CD4-positive, CD25-positive, alpha-beta regulatory T cell (primary cell): ENCODE results near the gene SRPK1. TPM values are rescaled to one million over a fixed set of nuclear protein-coding genes. Genes with fewer than 3 reads are reported as not detected.
"Not testable (repeated sequence)": the region's sequence is repeated elsewhere in the genome, so short reads cannot be mapped to it uniquely, and the experiment has no call there.

Experiments used
- ATAC-seq, 2 donors: fragments of 150-1000 bp; cut with Tn5 transposase; one replicate each; pipeline ENCODE4 v1.10.0; 2021; ENCODE audit warnings: low read depth in 2 of 2, moderate number of reproducible peaks in 2 of 2, moderate library complexity in 1 of 2
- DNase-seq, 3 donors: peaks; one replicate each; pipeline versions ENCODE4 v3.0.0 to v3.0.0-alpha.2; 2012 to 2022; ENCODE audit warnings: mixed read lengths in 1 of 3
- H3K27ac ChIP-seq: one replicate; pipeline ENCODE4 v1.7.0; 2013; ENCODE audit warnings: mild to moderate bottlenecking, low read length; ENCODE audit not compliant: insufficient read depth, poor library complexity, severe bottlenecking
- H3K27me3 ChIP-seq: one replicate; pipeline ENCODE4 v1.7.0; 2013; ENCODE audit warnings: low read length; ENCODE audit not compliant: control insufficient read depth, insufficient read depth
- H3K36me3 ChIP-seq: one replicate; pipeline ENCODE4 v1.7.0; 2013; ENCODE audit warnings: mild to moderate bottlenecking, low read length, moderate library complexity; ENCODE audit not compliant: control insufficient read depth, insufficient read depth
- H3K4me1 ChIP-seq: 2 replicates; pipeline ENCODE4 v1.7.0; 2013; ENCODE audit warnings: mild to moderate bottlenecking, low read length; ENCODE audit not compliant: insufficient read depth, control insufficient read depth, poor library complexity, severe bottlenecking
- H3K4me3 ChIP-seq: one replicate; pipeline ENCODE4 v1.7.0; 2013; ENCODE audit warnings: low read depth, mild to moderate bottlenecking, low read length, moderate library complexity
- H3K9me3 ChIP-seq, 2 experiments: 1 replicate in 1 of 2; 2 replicates in 1 of 2; pipeline ENCODE4 v1.7.0; 2013; ENCODE audit warnings: low read length in 2 of 2, mild to moderate bottlenecking in 1 of 2, moderate library complexity in 1 of 2; ENCODE audit not compliant: control insufficient read depth in 2 of 2
- H3K27ac Mint-ChIP-seq, 3 donors: one replicate each; pipeline ENCODE4 v1.8.0; 2020 to 2022; ENCODE audit warnings: mild to moderate bottlenecking in 3 of 3, mixed read lengths in 3 of 3, moderate library complexity in 2 of 3
- H3K27me3 Mint-ChIP-seq: one replicate; pipeline ENCODE4 v1.8.0; 2022; ENCODE audit warnings: mild to moderate bottlenecking, mixed read lengths
- H3K36me3 Mint-ChIP-seq: one replicate; pipeline ENCODE4 v1.8.0; 2020; ENCODE audit warnings: mixed read lengths
- H3K4me1 Mint-ChIP-seq, 4 donors: one replicate each; pipeline ENCODE4 v1.8.0; 2020 to 2022; ENCODE audit warnings: mixed read lengths in 4 of 4, mild to moderate bottlenecking in 1 of 4
- H3K4me3 Mint-ChIP-seq, 4 donors: one replicate each; pipeline ENCODE4 v1.8.0; 2020 to 2022; ENCODE audit warnings: mild to moderate bottlenecking in 4 of 4, mixed read lengths in 4 of 4, moderate library complexity in 3 of 4
- H3K9me3 Mint-ChIP-seq, 7 donors: one replicate each; pipeline ENCODE4 v1.8.0; 2020 to 2022; ENCODE audit warnings: mixed read lengths in 7 of 7, mild to moderate bottlenecking in 3 of 7, moderate library complexity in 2 of 7
- polyA plus RNA-seq, 4 donors: library from polyadenylated mRNA; unstranded; fragments of 300-500 nt; fragmentation: Illumina TruSeq; gene quantifications; one replicate each; pipeline ENCODE4 v1.2.3, GENCODE V29; 2021
- total RNA-seq: library from RNA; stranded (reverse); gene quantifications from one replicate; pipeline ENCODE4 v1.2.3, GENCODE V29; 2022

Gene SRPK1
- total and polyA plus RNA-seq, 5 donors from 2014 or later: 47.0 to 65.4 (median 54.7) TPM

GRCh38 chr6:35941170-35941569 lies 20.3 kb upstream of the SRPK1 start:
- H3K27ac ChIP-seq, H3K36me3 Mint-ChIP-seq, H3K27me3 ChIP-seq, H3K4me3 ChIP-seq, ATAC-seq, H3K4me1 Mint-ChIP-seq, H3K4me1 ChIP-seq, DNase-seq, H3K9me3 Mint-ChIP-seq, H3K27ac Mint-ChIP-seq, H3K4me3 Mint-ChIP-seq, H3K9me3 ChIP-seq, H3K36me3 ChIP-seq: not testable (repeated sequence)
- H3K27me3 Mint-ChIP-seq: peaks cover 28% of the 10 kb centered on the region

DNA sequence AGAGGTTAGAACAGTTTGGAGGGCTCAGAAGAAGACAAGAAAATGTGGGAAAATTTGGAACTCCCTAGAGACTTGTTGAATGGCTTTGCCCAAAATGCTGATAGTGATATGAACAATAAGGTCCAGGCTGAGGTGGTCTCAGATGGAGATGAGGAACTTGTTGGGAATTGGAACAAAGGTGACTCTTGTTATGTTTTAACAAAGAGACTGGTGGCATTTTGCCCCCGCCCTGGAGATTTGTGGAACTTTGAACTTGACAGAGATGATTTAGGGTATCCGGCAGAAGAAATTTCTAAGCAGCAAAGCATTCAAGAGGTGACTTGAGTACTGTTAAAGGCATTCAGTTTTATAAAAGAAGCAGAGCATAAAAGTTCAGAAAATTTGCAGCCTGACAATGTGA lies 19.1 kb upstream of the SRPK1 start:
- not testable (repeated sequence) for H3K27ac ChIP-seq, H3K36me3 ChIP-seq, H3K4me3 Mint-ChIP-seq, H3K4me3 ChIP-seq, H3K36me3 Mint-ChIP-seq, H3K4me1 Mint-ChIP-seq, DNase-seq, ATAC-seq, H3K27me3 ChIP-seq, H3K9me3 Mint-ChIP-seq, H3K9me3 ChIP-seq, H3K4me1 ChIP-seq
- Mint-ChIP-seq H3K27me3 (peaks cover 27% of the 10 kb centered on the region), H3K27ac (peak overlapping the region in 1 of 3 donors; percentile 23)

DNA sequence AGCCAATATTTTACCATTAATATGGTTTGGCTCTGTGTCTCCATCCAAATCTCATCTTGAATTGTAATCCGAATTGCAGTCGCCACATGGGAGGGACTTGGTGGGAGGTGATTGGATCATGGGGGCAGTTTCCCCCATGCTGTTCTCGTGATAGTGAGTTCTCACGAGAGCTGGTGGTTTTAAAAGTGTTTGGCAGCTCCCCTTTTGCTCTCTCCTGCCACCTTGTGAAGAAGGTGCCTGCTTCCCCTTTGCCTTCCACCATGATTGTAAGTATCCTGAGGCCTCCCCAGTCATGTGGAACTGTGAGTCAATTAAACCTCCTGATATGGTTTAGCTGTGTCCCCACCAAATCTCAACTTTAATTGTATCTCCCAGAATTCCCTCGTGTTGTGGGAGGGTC lies 18.4 kb upstream of the SRPK1 start:
- DNase-seq, H3K27ac ChIP-seq, H3K27me3 ChIP-seq, H3K9me3 Mint-ChIP-seq, H3K4me1 ChIP-seq, H3K36me3 ChIP-seq, H3K4me1 Mint-ChIP-seq, ATAC-seq, H3K9me3 ChIP-seq, H3K4me3 ChIP-seq, H3K4me3 Mint-ChIP-seq, H3K36me3 Mint-ChIP-seq, H3K27ac Mint-ChIP-seq: not testable (repeated sequence)
- H3K27me3 Mint-ChIP-seq: peaks cover 32% of the 10 kb centered on the region

DNA sequence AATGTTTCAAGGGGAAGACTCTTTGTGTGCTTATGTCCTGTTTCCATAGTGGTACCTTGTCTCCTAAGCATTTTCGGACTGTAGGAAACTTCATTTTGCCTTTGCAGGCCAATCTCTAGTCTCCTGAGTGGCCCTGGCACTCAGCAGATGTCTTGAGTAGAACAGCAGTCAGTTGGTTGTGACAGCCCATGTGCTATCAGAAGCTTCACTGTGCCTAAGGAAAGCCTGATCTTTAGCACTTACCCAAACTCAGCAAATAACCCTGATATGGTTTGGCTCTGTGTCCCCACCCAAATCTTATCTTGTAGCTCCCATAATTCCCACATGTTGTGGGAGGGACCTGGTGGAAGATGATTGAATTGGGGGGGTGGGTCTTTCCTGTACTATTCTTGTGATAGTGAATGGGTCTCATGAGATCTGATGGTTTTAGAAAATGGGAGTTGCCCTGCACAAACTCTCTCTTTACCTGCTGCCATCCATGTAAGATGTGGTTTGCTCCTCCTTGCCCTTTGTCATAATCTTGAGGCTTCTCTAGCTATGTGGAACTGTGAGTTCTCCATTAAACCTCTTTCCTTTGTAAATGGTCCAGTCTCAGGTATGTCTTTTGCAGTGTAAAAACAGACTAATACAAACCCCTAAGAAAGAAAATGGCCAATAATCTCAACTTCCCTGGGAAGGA lies 15.9 kb upstream of the SRPK1 start:
- Mint-ChIP-seq H3K4me3 (no peak overlapping the region), H3K27me3 (peaks cover 28% of the 10 kb centered on the region), H3K27ac (no peak overlapping the region), H3K9me3 (peaks cover 0 to 9% (median 0%) of the 10 kb centered on the region in 7 donors), H3K36me3 (no peaks in the 10 kb centered on the region), H3K4me1 (no peaks in the 10 kb centered on the region)
- H3K4me1 ChIP-seq: no peaks in the 10 kb centered on the region
- no peak overlapping the region for H3K4me3 ChIP-seq
- DNase-seq (no peak), ATAC-seq (no peak)
- no peaks in the 10 kb centered on the region for H3K27me3 ChIP-seq
- no peak overlapping the region for H3K27ac ChIP-seq
- H3K9me3 ChIP-seq: no peaks in the 10 kb centered on the region
- no peaks in the 10 kb centered on the region for H3K36me3 ChIP-seq

DNA sequence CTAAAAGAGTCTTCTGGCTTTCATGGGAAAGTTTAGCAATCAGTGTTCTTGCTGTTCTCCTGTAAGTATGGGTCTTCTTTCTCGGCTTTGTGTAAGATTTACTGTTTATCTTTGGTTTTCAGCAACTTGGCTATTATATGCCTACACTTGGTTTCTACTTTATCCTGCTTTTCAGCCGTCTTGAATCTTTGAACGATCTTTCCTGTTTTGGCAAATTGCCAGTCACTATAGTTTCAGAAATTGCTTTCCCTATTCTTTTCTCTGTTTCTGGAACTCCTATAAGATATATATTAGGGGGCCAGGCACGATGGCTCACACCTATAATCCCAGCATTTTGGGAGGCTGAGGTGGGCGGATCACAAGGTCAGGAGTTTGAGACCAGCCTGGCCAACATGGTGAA lies 14.6 kb upstream of the SRPK1 start:
- ATAC-seq (no peak), DNase-seq (no peak)
- H3K9me3 ChIP-seq: no peaks in the 10 kb centered on the region
- Mint-ChIP-seq H3K9me3 (peaks cover 0 to 9% (median 0%) of the 10 kb centered on the region in 7 donors), H3K36me3 (no peaks in the 10 kb centered on the region), H3K27me3 (peaks cover 22% of the 10 kb centered on the region), H3K27ac (no peak overlapping the region), H3K4me1 (no peaks in the 10 kb centered on the region), H3K4me3 (no peak overlapping the region)
- H3K36me3 ChIP-seq: no peaks in the 10 kb centered on the region
- H3K4me1 ChIP-seq: no peaks in the 10 kb centered on the region
- H3K4me3 ChIP-seq: no peak overlapping the region
- H3K27ac ChIP-seq: no peak overlapping the region
- no peaks in the 10 kb centered on the region for H3K27me3 ChIP-seq

DNA sequence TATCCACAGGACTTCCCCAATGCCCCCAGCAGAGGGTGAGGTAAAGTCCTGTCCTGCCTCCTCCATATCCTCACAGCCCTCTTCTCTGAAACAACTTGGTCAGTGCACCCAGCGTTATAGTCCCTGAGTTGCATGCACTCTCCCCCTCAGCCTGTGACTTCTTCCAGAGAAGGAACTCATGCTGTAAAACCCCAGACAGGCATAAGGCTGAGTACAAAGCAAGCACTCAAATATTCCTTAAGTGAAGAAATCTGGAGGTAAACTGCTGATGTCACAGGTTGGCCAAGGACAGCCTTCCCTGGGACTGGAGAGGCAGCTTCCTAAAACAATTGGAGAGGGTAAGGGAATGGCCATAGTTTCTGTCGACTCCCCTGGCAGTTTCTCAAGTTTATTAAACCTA lies 12.9 kb upstream of the SRPK1 start:
- H3K27ac Mint-ChIP-seq: no peak overlapping the region

DNA sequence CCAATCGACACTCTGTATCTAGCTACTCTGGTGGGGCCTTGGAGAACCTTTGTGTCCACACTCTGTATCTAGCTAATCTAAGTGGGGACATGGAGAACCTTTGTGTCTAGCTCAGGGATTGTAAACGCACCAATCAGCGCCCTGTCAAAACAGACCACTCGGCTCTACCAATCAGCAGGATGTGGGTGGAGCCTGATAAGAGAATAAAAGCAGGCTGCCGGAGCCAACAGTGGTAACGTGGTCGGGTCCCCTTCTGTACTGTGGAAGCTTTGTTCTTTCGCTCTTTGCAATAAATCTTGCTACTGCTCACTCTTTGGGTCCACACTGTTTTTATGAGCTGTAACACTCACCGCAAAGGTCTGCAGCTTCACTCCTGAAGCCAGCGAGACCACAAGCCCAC lies 11.0 kb upstream of the SRPK1 start:
- H3K9me3 ChIP-seq, H3K27ac ChIP-seq, H3K27ac Mint-ChIP-seq, H3K4me3 ChIP-seq, H3K4me1 Mint-ChIP-seq, H3K4me1 ChIP-seq, H3K36me3 Mint-ChIP-seq, H3K9me3 Mint-ChIP-seq, H3K36me3 ChIP-seq, H3K27me3 ChIP-seq, ATAC-seq, H3K27me3 Mint-ChIP-seq, DNase-seq: not testable (repeated sequence)
- peak overlapping the region in 2 of 4 donors; percentile 63 to 75 for H3K4me3 Mint-ChIP-seq

More for the DNA sequence above, 12.9 kb upstream of the SRPK1 start:
- Histone ChIP-seq H3K27ac (no peak overlapping the region), H3K4me1 (no peaks in the 10 kb centered on the region), H3K9me3 (no peaks in the 10 kb centered on the region), H3K36me3 (no peaks in the 10 kb centered on the region), H3K27me3 (no peaks in the 10 kb centered on the region), H3K4me3 (no peak overlapping the region)
- Mint-ChIP-seq H3K9me3 (peaks cover 0 to 7% (median 0%) of the 10 kb centered on the region in 7 donors), H3K36me3 (no peaks in the 10 kb centered on the region), H3K27me3 (peaks cover 20% of the 10 kb centered on the region), H3K4me3 (no peak overlapping the region), H3K4me1 (no peaks in the 10 kb centered on the region)
- ATAC-seq (no peak), DNase-seq (no peak)

GRCh38 chr6:35931120-35931561 lies 10.2 kb upstream of the SRPK1 start:
- H3K4me3 Mint-ChIP-seq: no peak overlapping the region
- H3K27me3 ChIP-seq: no peaks in the 10 kb centered on the region
- H3K27me3 Mint-ChIP-seq: peaks cover 8% of the 10 kb centered on the region
- H3K4me1 ChIP-seq: no peaks in the 10 kb centered on the region
- H3K4me3 ChIP-seq: no peak overlapping the region
- H3K36me3 ChIP-seq: no peaks in the 10 kb centered on the region
- no peak overlapping the region for H3K27ac Mint-ChIP-seq
- no peak for DNase-seq
- H3K4me1 Mint-ChIP-seq: no peaks in the 10 kb centered on the region
- H3K9me3 Mint-ChIP-seq: peaks cover 0 to 2% (median 0%) of the 10 kb centered on the region in 7 donors
- no peaks in the 10 kb centered on the region for H3K9me3 ChIP-seq
- no peak for ATAC-seq
- H3K36me3 Mint-ChIP-seq: no peaks in the 10 kb centered on the region
- no peak overlapping the region for H3K27ac ChIP-seq
